Heart left ventricle (tissue), 16 donors: ENCODE measurements around the gene TNFRSF9. TPM values are rescaled to one million over a fixed set of nuclear protein-coding genes. Genes with fewer than 3 reads are reported as not detected.

ENCODE experiments used
- ATAC-seq, 4 donors: fragments of 200-7000 bp; cut with Tn5 transposase; one replicate each; pipeline ENCODE4 v1.9.1; 2020 to 2022; ENCODE audit warnings: moderate library complexity in 4 of 4, mild to moderate bottlenecking in 3 of 4, moderate number of reproducible peaks in 1 of 4
- DNase-seq, 5 donors: peaks; one replicate each; pipeline ENCODE4 v3.0.0-alpha.2; 2020
- H3K27ac ChIP-seq, 12 donors: fragments of 200-600 bp; sonication (generic) in 4 of 12; one replicate each; pipeline versions ENCODE4 v1.5.0 to v1.8.0; 2016 to 2022; ENCODE audit warnings: mild to moderate bottlenecking in 2 of 12
- H3K27me3 ChIP-seq, 9 donors: fragments of 200-600 bp; sonication (generic) in 2 of 9; one replicate each; pipeline versions ENCODE4 v1.5.1 to v1.8.0; 2016 to 2022; ENCODE audit warnings: mild to moderate bottlenecking in 3 of 9
- H3K36me3 ChIP-seq, 9 donors: fragments of 200-600 bp; sonication (generic) in 2 of 9; one replicate each; pipeline versions ENCODE4 v1.5.0 to v1.8.0; 2018 to 2022; ENCODE audit warnings: mild to moderate bottlenecking in 2 of 9
- H3K4me1 ChIP-seq, 12 donors: fragments of 200-600 bp; sonication (generic) in 4 of 12; one replicate each; pipeline versions ENCODE4 v1.5.0 to v1.8.0; 2016 to 2022; ENCODE audit warnings: mild to moderate bottlenecking in 3 of 12
- H3K4me3 ChIP-seq, 12 donors: fragments of 200-600 bp; sonication (generic) in 4 of 12; one replicate each; pipeline versions ENCODE4 v1.5.0 to v1.8.0; 2017 to 2022; ENCODE audit warnings: mild to moderate bottlenecking in 9 of 12, moderate library complexity in 4 of 12
- H3K9me3 ChIP-seq, 12 donors: fragments of 200-600 bp; sonication (generic) in 4 of 12; one replicate each; pipeline versions ENCODE4 v1.5.0 to v1.8.0; 2016 to 2022; ENCODE audit warnings: mild to moderate bottlenecking in 1 of 12
- CTCF ChIP-seq, 12 donors: fragments of 200-600 bp; sonication (generic) in 4 of 12; IDR thresholded peaks; one replicate each; pipeline versions ENCODE4 v1.5.0 to v1.8.0; 2018 to 2022; ENCODE audit warnings: antibody characterized with exemption in 12 of 12, mild to moderate bottlenecking in 5 of 12
- POLR2A ChIP-seq, 2 donors: fragments of 450-650 bp; IDR thresholded peaks; one replicate each; pipeline ENCODE4 v1.6.1; 2017; ENCODE audit warnings: antibody characterized with exemption in 2 of 2, mild to moderate bottlenecking in 2 of 2, moderate library complexity in 2 of 2
- WGBS, 4 donors: extraction: QIAGEN DNeasy Blood & Tissue Kit in 2 of 4; methylation state at CpG; one replicate each; pipeline versions ENCODE4 v1.1.5 to v1.1.7; 2013 to 2018; 5-methylcytosine and 5-hydroxymethylcytosine counted together
- intact Hi-C, 10 donors: fragments of 100-400 bp; cut with DNase I; formaldehyde crosslinking; loops; one replicate each; pipeline versions ENCODE4 v1.11.1 to v1.14.2; 2022
- polyA plus RNA-seq, 2 donors: library from polyadenylated mRNA; stranded (reverse); fragments of 200-250 nt; gene quantifications; one replicate each; pipeline ENCODE4 v1.2.3, GENCODE V29; 2013
- total RNA-seq, 9 donors: library from RNA; depleted of rRNA in 2 of 9; stranded (reverse); fragments of >200 nt in 2 of 9; fragmentation: NEBNext Ultra II Directional in 3 of 9; extraction: Animal tissue kit (Norgen Biotek cat#: 25700) in 3 of 9; gene quantifications; one replicate each; pipeline versions ENCODE4 v1.1.0 to v1.2.4, GENCODE V29; 2016 to 2023
- donor health status: ischemic (EF 13 %, LVEDD 7.1; RV severe dilation, severe dysfunction).
- donor health status: healthy with polysubstance abuse.
- donor health status: DM: no; HTN: yes; CAD: no.
- donor health status: DM: no; HTN: no; CAD: no.
- donor health status: ischemic (EF 25% LVEDD 6.9; RV normal size, moderate dysfunction).
- donor health status: ischemic (EF 25% LVEDD 5.7; RV mildly dilated, moderate dysfunction).
- donor health status: healthy.
- donor health status: DM: yes; HTN: yes; CAD: no.
- donor health status: ischemic (EF 35%, LVEDD 5.7; RV mildly dilated, moderate dysfunction).
- donor health status: nonischemic (EF 11% LVEDD 7.7; RV severe dilation, severe dysfunction).
- donor health status: DM: yes; HTN: yes; CAD: no.
- donor health status: PGD.
- donor health status: ischemic (EF 29% LVEDD 5.4; RV normal size, mild dysfunction).
- donor health status: nonischemic (EF 23%, LVEDD 6.1; RV moderate dilation, normal function).

TNFRSF9 gene
- total and polyA plus RNA-seq, 11 donors: 0.04 to 1.9 (median 0.36) TPM; not detected in 7

DNA sequence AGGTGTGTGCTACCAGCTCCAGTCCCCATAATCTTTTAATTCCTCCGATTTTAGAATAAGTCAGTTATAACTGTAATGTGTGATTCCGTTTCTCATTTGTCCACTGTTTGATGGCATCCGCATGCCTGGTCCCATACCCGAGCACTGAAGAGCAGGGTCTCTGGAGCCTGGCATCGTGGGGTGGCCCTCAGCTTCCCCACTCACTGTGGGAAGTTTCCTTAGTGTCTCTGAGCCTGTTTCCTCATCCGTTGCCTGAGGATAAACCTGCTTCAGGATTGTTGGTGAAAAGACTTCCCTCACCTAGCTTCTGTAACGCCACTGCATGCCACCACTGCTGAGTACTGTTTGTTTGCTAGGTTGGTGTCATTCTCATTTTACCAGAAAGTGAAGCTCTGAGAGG, 40.3 kb upstream of the TNFRSF9 start:
- H3K9me3 ChIP-seq: no peaks in the 10 kb centered on the region
- peaks cover 0 to 93% (median 84%) of the 10 kb centered on the region in 9 donors for H3K36me3 ChIP-seq
- no peaks in the 10 kb centered on the region for H3K27me3 ChIP-seq
- 90 to 92% (median 90%) methylated on average over 7 of the region's 7 CpGs for WGBS, 4 donors
- H3K4me1 ChIP-seq: peaks cover 0 to 19% (median 8%) of the 10 kb centered on the region in 12 donors
- H3K4me3 ChIP-seq: no peak overlapping the region
- no peak for ATAC-seq
- H3K27ac ChIP-seq: no peak overlapping the region
- intact Hi-C loops: loop anchor here in 8 of 10 donors (5.0 to 10.0 kb wide), 8 partner anchors 36 to 874 kb away; partner anchors contain the start of genes ERRFI1 (in 3 of the 8) and SLC45A1 (in 2 of the 8)
- DNase-seq: no peak
- TF ChIP-seq POLR2A (IDR thresholded peaks at IDR 0.05): no peak
- no peak for TF ChIP-seq CTCF (IDR thresholded peaks at IDR 0.05)

- H3K27me3 ChIP-seq: no peaks in the 10 kb centered on the region
- H3K36me3 ChIP-seq: peaks cover 0 to 88% (median 77%) of the 10 kb centered on the region in 9 donors
- 68 to 73% (median 71%) methylated on average over 8 of the region's 8 CpGs for WGBS, 4 donors
- DNase-seq: peak in 4 of 5 donors; percentile 60 to 74 (median 64)
- peak; percentile 92 to 96 (median 94) for ATAC-seq
- no peak overlapping the region for H3K27ac ChIP-seq
- peak; percentile 65 to 89 (median 82) for TF ChIP-seq CTCF (IDR thresholded peaks at IDR 0.05)
- TF ChIP-seq POLR2A (IDR thresholded peaks at IDR 0.05): no peak
- no peak overlapping the region for H3K4me3 ChIP-seq
- no peaks in the 10 kb centered on the region for H3K9me3 ChIP-seq
- peaks cover 0 to 10% (median 1%) of the 10 kb centered on the region in 12 donors for H3K4me1 ChIP-seq
- intact Hi-C loops: loop anchor here in 4 of 10 donors (2.0 to 5.0 kb wide), 4 partner anchors 339 to 882 kb away; no protein-coding TSS in a partner anchor
Measured at GRCh38 chr1:7975212-7975865, 34.7 kb upstream of the TNFRSF9 start.

GRCh38 chr1:7973086-7973485, 32.4 kb upstream of the TNFRSF9 start:
- intact Hi-C loops: no loop called here
- no peaks in the 10 kb centered on the region for H3K9me3 ChIP-seq
- no peak overlapping the region for H3K27ac ChIP-seq
- no peak for DNase-seq
- no peak for ATAC-seq
- TF ChIP-seq POLR2A (IDR thresholded peaks at IDR 0.05) (no peak), CTCF (IDR thresholded peaks at IDR 0.05) (no peak)
- no peaks in the 10 kb centered on the region for H3K27me3 ChIP-seq
- peaks cover 0 to 88% (median 77%) of the 10 kb centered on the region in 9 donors for H3K36me3 ChIP-seq
- H3K4me1 ChIP-seq: peaks cover 0 to 10% (median 1%) of the 10 kb centered on the region in 12 donors
- WGBS, 4 donors: 93 to 100% (median 95%) methylated on average over 2 of the region's 2 CpGs
- H3K4me3 ChIP-seq: no peak overlapping the region

GRCh38 chr1:7972285-7972684, 31.6 kb upstream of the TNFRSF9 start:
- Histone ChIP-seq H3K4me1 (peaks cover 0 to 15% (median 4%) of the 10 kb centered on the region in 12 donors), H3K27ac (no peak overlapping the region), H3K36me3 (peaks cover 0 to 88% (median 77%) of the 10 kb centered on the region in 9 donors), H3K27me3 (no peaks in the 10 kb centered on the region), H3K4me3 (no peak overlapping the region), H3K9me3 (no peaks in the 10 kb centered on the region)
- intact Hi-C loops: no loop called here
- DNase-seq (no peak), ATAC-seq (no peak)
- 94 to 97% (median 96%) methylated on average over 5 of the region's 5 CpGs for WGBS, 4 donors
- TF ChIP-seq CTCF (IDR thresholded peaks at IDR 0.05) (no peak), POLR2A (IDR thresholded peaks at IDR 0.05) (no peak)
